ENCODE data around the gene TNKS1BP1.
"Not testable (repeated sequence)": the region's sequence is repeated elsewhere in the genome, so short reads cannot be mapped to it uniquely, and the experiment has no call there.

DNA sequence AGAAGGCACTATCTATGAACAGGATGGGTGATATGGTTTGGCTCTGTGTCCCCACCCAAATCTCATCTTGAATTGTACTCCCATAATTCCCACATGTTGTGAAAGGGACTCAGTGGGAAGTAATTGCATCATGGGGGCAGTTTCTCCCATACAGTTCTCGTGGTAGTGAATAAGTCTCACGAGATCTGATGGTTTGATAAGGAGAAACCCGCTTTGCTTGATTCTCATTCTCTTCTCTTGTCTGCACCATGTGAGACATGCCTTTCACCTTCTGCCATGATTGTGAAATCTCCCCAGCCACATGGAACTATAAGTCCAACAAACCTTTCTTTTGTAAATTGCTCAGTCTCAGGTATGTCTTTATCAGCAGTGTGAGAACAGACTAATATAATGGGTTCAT is 28.5 kb downstream of the TNKS1BP1 start:
- TF ChIP-seq CTCF, POLR2AphosphoS5, POLR2A, EP300 (IDR thresholded peaks at IDR 0.05): not testable (repeated sequence)
